ENCODE data around the gene NELL2.
A peak's percentile ranks its signal among the peaks of the same experiment; 100 is the strongest.
"Not testable (repeated sequence)": the region's sequence is repeated elsewhere in the genome, so short reads cannot be mapped to it uniquely, and the experiment has no call there.

The NELL2 gene

GRCh38 chr12:44774815-44775411, 101.2 kb downstream of the NELL2 start:
- peak in 4 of 5 donors; percentile 8 to 56 (median 42) for DNase-seq

DNA sequence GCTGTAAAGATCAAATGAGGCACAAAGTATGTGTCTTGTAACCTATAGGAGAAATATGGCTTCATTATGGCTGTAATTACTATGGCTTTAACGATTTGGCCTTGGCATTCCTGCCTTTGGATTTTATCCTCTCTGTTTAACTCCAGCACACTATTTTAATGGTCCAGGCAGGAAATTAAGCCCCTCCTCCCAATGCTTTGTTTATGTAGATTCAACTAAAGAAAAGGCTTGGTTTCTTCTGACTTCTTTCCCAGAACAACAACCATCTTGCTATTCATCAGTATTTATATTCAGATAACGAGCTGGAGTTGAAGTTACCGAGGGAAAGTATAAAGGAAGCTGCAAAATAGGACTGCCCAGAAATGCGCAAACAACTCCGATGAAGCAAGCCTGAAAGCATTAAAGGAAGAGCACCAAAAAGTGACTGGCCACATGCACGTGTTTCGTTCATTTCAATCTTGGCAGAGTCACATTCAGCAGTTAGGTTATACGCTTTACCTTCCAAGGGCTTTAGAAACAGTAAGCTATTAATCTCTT, 104.6 kb downstream of the NELL2 start:
- no peak for DNase-seq

- DNase-seq = no peak
Measured at GRCh38 chr12:44765796-44766195, 110.3 kb downstream of the NELL2 start.

DNA sequence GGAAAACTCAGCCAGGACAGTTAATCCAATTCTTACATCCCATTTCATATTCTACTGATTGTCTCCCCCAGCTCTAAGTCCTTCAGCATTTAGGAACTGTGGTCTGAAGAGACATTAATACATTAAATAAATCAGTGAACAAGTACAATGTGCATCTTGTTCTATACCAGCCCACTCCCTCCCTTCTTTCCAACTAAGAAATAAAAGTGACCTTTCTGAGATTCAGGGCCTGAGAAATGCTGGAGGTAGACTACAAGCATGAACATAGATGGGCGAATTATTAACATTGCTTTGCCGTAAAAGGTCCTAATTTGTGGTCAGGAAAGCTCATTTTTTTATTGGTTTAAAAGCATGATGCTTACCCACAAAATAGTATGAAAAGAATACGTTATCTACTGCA, 113.1 kb downstream of the NELL2 start:
- no peak for DNase-seq

DNA sequence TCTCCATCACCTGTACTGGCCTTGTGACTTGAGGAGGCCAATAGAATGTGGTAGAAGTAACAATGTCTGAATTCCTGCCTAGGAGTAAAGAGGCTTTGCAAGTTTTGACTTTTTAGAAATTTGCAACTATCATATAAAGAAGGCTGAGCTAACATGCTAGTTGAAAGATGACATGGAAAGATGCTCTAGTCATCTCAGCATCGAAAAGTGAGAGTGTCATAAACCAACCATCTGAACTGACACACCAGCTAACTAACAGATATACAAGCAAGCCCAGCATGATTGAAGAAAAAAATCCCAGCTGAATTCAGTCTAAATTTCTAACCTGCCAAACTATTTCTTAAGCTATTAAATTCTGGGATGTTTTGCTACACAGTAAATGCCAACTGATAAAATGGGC, 116.8 kb downstream of the NELL2 start:
- DNase-seq = no peak

- no peak for DNase-seq
Measured at GRCh38 chr12:44750468-44750867, 125.6 kb downstream of the NELL2 start.

DNA sequence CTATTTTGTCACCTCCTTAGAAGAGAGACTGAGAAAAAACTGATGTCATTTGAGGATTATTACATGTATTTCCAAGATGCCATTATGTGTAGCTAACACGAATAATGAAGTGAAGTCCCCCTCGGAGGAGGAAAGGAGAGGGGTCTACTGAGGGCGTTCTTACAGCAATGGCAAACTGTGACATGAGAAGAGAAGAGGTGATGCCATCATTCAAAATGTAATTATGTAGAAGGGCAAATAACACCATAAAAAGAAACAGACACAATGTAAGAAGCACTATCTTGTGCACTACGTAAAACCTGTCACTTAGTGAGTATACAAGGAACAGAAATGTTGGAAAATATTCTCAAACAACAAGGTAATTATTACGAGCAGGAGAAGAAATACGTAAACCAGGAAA, 126.5 kb downstream of the NELL2 start:
- DNase-seq = no peak

DNA sequence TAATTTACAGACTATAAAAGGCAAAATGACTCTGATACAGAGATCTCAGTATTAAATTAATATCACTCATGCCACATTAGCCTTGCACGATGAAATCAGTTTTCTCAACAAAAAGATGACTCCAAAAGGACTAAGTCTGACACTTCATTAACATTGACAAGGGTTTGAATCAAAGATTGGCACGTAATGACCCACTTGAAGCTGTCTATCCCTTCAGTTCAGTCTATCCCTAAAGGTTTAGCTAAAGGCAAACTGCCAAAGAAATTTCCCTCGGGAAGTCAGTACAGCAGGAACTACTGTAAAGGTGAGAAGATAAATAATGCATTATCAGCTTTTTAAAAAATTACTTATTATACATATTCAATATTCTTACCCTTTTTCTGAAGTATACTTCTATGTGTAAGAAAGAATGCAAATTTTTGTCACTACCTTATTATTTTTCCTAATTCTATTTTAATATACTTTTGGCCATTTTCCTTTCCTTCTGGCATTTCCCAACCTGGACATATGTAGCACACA, 127.1 kb downstream of the NELL2 start:
- DNase-seq = no peak

GRCh38 chr12:44741292-44741980, 134.7 kb downstream of the NELL2 start:
- DNase-seq = not testable (repeated sequence)

GRCh38 chr12:44738051-44738450, 138.1 kb downstream of the NELL2 start:
- DNase-seq = no peak

DNA sequence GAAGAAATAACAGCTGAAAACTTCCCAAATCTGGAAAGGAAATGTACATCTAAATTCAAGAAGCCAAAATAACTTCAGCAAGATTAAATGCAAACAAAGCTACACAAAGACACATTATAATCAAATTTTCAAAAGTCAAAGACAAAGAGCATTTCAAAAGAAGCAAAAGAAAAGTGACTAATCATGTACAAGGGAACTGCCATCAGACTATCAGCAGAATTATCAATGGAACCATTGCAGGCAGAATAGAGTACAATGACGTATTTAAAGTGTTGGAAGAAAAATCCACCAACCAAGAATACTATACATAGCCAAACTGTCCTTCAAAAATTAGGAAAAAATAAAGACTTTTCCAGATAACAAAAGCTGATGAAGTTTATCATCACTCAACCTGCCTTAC, 147.5 kb downstream of the NELL2 start:
- DNase-seq = no peak

DNA sequence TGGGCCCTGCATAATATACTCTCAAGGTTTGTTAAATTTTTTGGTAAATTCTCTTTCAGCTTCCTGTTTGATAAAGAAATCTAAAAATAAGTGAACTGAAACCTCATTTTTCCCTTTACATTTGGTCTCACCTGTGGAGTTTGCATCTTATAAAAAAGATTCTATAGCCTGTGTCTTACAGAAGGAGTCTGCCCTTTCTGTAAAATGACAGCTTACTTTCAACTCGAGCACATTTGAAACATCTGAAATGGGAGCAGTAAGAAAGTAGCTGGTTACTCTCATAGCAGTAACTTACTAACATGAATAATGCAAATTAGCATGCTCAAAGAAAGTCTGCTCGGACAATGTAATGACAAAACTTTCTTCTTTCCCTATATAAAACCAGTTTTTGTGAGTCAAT, 155.8 kb downstream of the NELL2 start:
- DNase-seq = no peak

GRCh38 chr12:44717612-44718011, 158.5 kb downstream of the NELL2 start:
- DNase-seq = no peak

- DNase-seq = no peak
Measured at GRCh38 chr12:44716711-44717110, 159.4 kb downstream of the NELL2 start.

DNA sequence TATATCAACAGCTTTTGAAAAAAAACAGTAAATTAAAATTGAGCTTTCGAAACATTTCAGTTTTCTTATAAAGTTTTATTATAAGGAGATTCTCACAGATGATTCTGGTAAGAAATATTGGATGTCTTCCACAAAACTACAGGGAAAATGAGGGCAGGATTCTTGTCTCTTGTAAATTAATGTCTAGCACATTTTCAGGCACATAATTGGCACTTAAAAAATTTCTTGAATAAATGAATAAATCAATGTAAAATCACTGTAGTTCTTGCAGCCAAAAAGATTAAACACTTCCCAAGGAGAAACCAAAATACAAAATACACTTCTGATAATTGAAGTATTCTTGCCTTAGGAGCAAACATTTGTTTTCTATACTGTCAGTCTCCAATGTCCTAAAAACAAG, 164.4 kb downstream of the NELL2 start:
- no peak for DNase-seq

GRCh38 chr12:44709166-44709565, 166.9 kb downstream of the NELL2 start:
- DNase-seq = no peak

DNA sequence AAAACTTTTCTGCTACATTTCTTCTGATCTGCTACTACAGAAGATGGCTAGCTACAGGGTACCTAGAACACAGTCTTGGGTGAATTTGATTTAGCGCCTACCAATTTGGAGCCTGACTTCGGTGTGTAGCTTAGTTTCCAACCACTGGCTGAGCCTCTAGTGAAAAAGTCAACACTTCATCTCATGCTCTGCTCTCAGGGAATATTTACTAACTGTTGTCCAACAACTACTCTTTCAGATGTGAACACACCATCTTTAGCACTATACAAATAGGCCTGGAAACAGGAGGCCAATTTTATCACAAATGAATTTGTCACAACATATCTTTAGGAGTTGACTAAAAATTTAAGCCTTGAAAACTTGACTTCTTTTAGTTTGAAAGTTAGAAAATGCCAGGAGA, 167.9 kb downstream of the NELL2 start:
- DNase-seq = no peak

GRCh38 chr12:44703182-44703910, 172.8 kb downstream of the NELL2 start:
- DNase-seq = no peak

- DNase-seq = no peak
Measured at GRCh38 chr12:44697511-44697910, 178.6 kb downstream of the NELL2 start.

GRCh38 chr12:44696542-44696941, 179.6 kb downstream of the NELL2 start:
- no peak for DNase-seq

DNA sequence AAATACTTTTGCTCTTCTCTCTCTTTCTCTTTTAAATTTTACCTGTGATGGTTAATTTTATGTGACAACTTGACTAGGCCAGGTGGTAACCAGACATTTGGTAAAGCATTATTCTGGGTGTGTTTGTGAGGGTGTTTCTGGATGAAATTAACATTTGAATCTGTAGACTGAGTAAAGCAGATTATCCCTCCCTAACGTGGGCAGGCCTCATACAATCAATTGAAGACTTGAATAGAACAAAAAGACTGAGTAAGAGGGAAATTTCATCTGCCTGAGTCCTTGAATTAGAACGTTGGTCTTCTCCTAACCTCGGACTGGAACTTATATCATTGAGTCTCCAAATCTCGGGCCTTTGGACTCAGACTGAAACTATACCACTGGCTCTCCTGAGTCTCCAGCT, 182.1 kb downstream of the NELL2 start:
- DNase-seq = no peak

DNA sequence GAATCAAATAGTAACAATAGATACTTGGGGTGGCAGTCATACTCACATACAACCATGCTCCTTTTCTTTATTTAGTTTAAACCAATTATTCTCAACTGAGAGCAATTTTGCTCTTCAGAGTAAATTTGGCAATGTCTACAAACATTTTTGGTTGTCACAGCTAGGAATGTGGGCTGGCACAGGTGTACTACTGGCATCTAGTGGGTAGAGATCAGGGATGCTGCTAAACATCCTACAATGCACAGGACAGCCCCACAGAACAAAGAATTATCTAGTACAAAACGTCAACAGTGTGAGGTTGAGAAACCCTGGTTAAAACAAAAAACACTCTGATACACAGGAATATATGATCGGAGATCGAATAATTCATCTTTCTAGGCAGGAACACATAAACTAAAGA, 186.5 kb downstream of the NELL2 start:
- no peak for DNase-seq

DNA sequence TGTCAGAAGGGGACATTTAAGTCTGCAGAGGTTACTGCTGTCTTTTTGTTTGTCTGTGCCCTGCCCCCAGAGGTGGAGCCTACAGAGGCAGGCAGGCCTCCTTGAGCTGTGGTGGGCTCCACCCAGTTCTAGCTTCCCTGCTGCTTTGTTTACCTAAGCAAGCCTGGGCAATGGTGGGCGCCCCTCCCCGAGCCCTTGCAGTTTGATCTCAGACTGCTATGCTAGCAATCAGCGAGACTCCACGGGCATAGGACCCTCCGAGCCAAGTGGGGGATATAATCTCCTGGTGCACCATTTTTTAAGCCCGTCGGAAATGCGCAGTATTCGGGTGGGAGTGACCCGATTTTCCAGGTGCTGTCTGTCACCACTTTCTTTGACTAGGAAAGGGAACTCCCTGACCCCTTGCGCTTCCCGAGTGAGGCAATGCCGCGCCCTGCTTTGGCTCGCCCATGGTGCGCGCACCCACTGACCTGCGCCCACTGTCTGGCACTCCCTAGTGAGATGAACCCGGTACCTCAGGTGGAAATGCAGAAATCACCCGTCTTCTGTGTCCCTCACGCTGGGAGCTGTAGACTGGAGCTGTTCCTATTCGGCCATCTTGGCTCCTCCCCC, 189.2 kb downstream of the NELL2 start:
- DNase-seq = not testable (repeated sequence)

Data from T-helper 1 cell (primary cell).